ENCODE data around the gene ZBTB45. TPM values are rescaled to one million over a fixed set of nuclear protein-coding genes. Genes with fewer than 3 reads are reported as not detected.

The ZBTB45 gene
- total RNA-seq (16.9 TPM), polyA plus RNA-seq (ENCODE audit: insufficient read depth, low read depth, low replicate concordance) (7.7 TPM)
- long read RNA-seq, donor 1, partial matches to known transcripts: 0 of 5 reads
- long read RNA-seq, donor 1, other reads (novel, unspliced or antisense): 0 of 5 reads
- long read RNA-seq, donor 2, partial matches to known transcripts: 0 of 1 reads
- long read RNA-seq, donor 2, other reads (novel, unspliced or antisense): 0 of 1 reads
- long read RNA-seq, donor 3, transcript ZBTB45-202 (3 exons, 2,541 nt): major isoform, 5 of 10 reads
- long read RNA-seq, donor 3, partial matches to known transcripts: 5 of 10 reads
- long read RNA-seq, donor 3, other reads (novel, unspliced or antisense): 0 of 10 reads
- long read RNA-seq, donor 4, transcript ZBTB45-202 (3 exons, 2,541 nt): major isoform, 11 of 248 reads
- long read RNA-seq, donor 4, partial matches to known transcripts: 207 of 248 reads
- long read RNA-seq, donor 4, other reads (novel, unspliced or antisense): 29 of 248 reads
- long read RNA-seq, donor 5: 0 reads
- long read RNA-seq, donor 6, partial matches to known transcripts: 0 of 2 reads
- long read RNA-seq, donor 6, other reads (novel, unspliced or antisense): 0 of 2 reads
- long read RNA-seq, donor 7, partial matches to known transcripts: 9 of 13 reads
- long read RNA-seq, donor 7, other reads (novel, unspliced or antisense): 3 of 13 reads
- long read RNA-seq, donor 8, transcript ZBTB45-202 (3 exons, 2,541 nt): major isoform, 5 of 11 reads
- long read RNA-seq, donor 8, partial matches to known transcripts: 6 of 11 reads
- long read RNA-seq, donor 8, other reads (novel, unspliced or antisense): 0 of 11 reads
- long read RNA-seq, donor 9: 0 reads
- long read RNA-seq, donor 10, partial matches to known transcripts: 6 of 7 reads
- long read RNA-seq, donor 10, other reads (novel, unspliced or antisense): 0 of 7 reads

- Histone ChIP-seq H3K4me1 (ENCODE audit: control insufficient read depth in 2 of 3, insufficient read depth in 2 of 3, low read depth in 1 of 3, low read length in 3 of 3) (peaks cover 4 to 24% (median 7%) of the 10 kb centered on the region in 3 donors), H3K27ac (ENCODE audit: low read depth in 2 of 2, low read length in 2 of 2) (peak within 1 kb of the TSS; percentile 88 to 97), H3K27me3 (ENCODE audit: control insufficient read depth, insufficient read depth, low read length) (no peaks in the 10 kb centered on the region), H3K36me3 (ENCODE audit: control insufficient read depth in 2 of 3, insufficient read depth in 3 of 3, low read length in 3 of 3) (peaks cover 0 to 10% (median 7%) of the 10 kb centered on the region in 3 donors), H3K4me3 (ENCODE audit: low read length in 3 of 3) (peak within 1 kb of the TSS; percentile 85 to 90 (median 86)), H3K9me3 (ENCODE audit: control insufficient read depth in 2 of 3, insufficient read depth in 1 of 3, low read length in 3 of 3) (no peaks in the 10 kb centered on the region), H3K9ac (ENCODE audit: low read length in 3 of 3) (peak within 1 kb of the TSS; percentile 60 to 74 (median 70))
- no peak for FAIRE-seq
- DNase-seq: peak; percentile 96 to 98 (median 98)
- TF ChIP-seq CTCF (IDR thresholded peaks at IDR 0.05; ENCODE audit: borderline replicate concordance, extremely low read depth, insufficient read depth): peak; percentile 67
- intact Hi-C loops (cut with DNase I): no loop called here
These were observed at the start of gene ZBTB45 for GRCh38 chr19:58519355-58520256. TSS of gene ZBTB45 (minus strand) at chr19:58519810. CDS start at chr19:58517673, 2,137 bp downstream.

GRCh38 chr19:58568453-58569130 lies 49.0 kb upstream of the ZBTB45 start:
- Histone ChIP-seq H3K4me1 (ENCODE audit: control insufficient read depth in 2 of 3, insufficient read depth in 2 of 3, low read depth in 1 of 3, low read length in 3 of 3) (peaks cover 0 to 8% (median 7%) of the 10 kb centered on the region in 3 donors), H3K9me3 (ENCODE audit: control insufficient read depth in 2 of 3, insufficient read depth in 1 of 3, low read length in 3 of 3) (no peaks in the 10 kb centered on the region), H3K27me3 (ENCODE audit: control insufficient read depth, insufficient read depth, low read length) (no peaks in the 10 kb centered on the region), H3K36me3 (ENCODE audit: control insufficient read depth in 2 of 3, insufficient read depth in 3 of 3, low read length in 3 of 3) (peaks cover 3 to 5% (median 4%) of the 10 kb centered on the region in 3 donors), H3K9ac (ENCODE audit: low read length in 3 of 3) (no peak overlapping the region), H3K27ac (ENCODE audit: low read depth in 2 of 2, low read length in 2 of 2) (no peak overlapping the region), H3K4me3 (ENCODE audit: low read length in 3 of 3) (no peak overlapping the region)
- no peak for FAIRE-seq
- peak in 1 of 5 donors; percentile 34 for DNase-seq
- TF ChIP-seq CTCF (IDR thresholded peaks at IDR 0.05; ENCODE audit: borderline replicate concordance, extremely low read depth, insufficient read depth): no peak
- intact Hi-C loops (cut with DNase I): no loop called here

- no peaks in the 10 kb centered on the region for H3K9me3 ChIP-seq (ENCODE audit: control insufficient read depth in 2 of 3, insufficient read depth in 1 of 3, low read length in 3 of 3)
- TF ChIP-seq CTCF (IDR thresholded peaks at IDR 0.05; ENCODE audit: borderline replicate concordance, extremely low read depth, insufficient read depth): no peak
These were observed 47.4 kb upstream of the ZBTB45 start for GRCh38 chr19:58566989-58567388.

More at GRCh38 chr19:58566989-58567388, 47.4 kb upstream of the ZBTB45 start:
- no peaks in the 10 kb centered on the region for H3K27me3 ChIP-seq (ENCODE audit: control insufficient read depth, insufficient read depth, low read length)
- H3K9ac ChIP-seq (ENCODE audit: low read length in 3 of 3): no peak overlapping the region
- peaks cover 3 to 5% (median 4%) of the 10 kb centered on the region in 3 donors for H3K36me3 ChIP-seq (ENCODE audit: control insufficient read depth in 2 of 3, insufficient read depth in 3 of 3, low read length in 3 of 3)
- no peak overlapping the region for H3K27ac ChIP-seq (ENCODE audit: low read depth in 2 of 2, low read length in 2 of 2)
- no peak for FAIRE-seq
- no peak overlapping the region for H3K4me3 ChIP-seq (ENCODE audit: low read length in 3 of 3)
- peaks cover 0 to 18% (median 3%) of the 10 kb centered on the region in 3 donors for H3K4me1 ChIP-seq (ENCODE audit: control insufficient read depth in 2 of 3, insufficient read depth in 2 of 3, low read depth in 1 of 3, low read length in 3 of 3)
- intact Hi-C loops (cut with DNase I): no loop called here
- DNase-seq: peak in 1 of 5 donors; percentile 18
